NOMO-1 (cell line): ENCODE data around the gene POLD1.
"Not testable (repeated sequence)": the region's sequence is repeated elsewhere in the genome, so short reads cannot be mapped to it uniquely, and the experiment has no call there.

Source experiments
- DNase-seq, 2 experiments: peaks; one replicate each; lab custom pipeline; 2025; ENCODE audit not compliant: unreplicated experiment in 2 of 2; lab: John Stamatoyannopoulos, UW

POLD1 gene

GRCh38 chr19:50383852-50384684, at the start of gene POLD1:
Gene POLD1 (plus strand): TSS chr19:50384347. CDS start chr19:50398852, 14,505 bp downstream.
- peak; percentile 97 to 99 for DNase-seq

- DNase-seq = no peak
Measured at GRCh38 chr19:50334741-50335421, 49.3 kb upstream of the POLD1 start.

- DNase-seq = not testable (repeated sequence)
Measured at GRCh38 chr19:50337031-50337430, 47.1 kb upstream of the POLD1 start.

- peak in 1 of 2 experiments; percentile 30 for DNase-seq
Measured at GRCh38 chr19:50340331-50340730, 43.8 kb upstream of the POLD1 start.

- peak; percentile 79 to 96 for DNase-seq
Measured at GRCh38 chr19:50341091-50341564, 43.0 kb upstream of the POLD1 start.

GRCh38 chr19:50344661-50345318, 39.4 kb upstream of the POLD1 start:
- peak; percentile 90 to 91 for DNase-seq

- peak in 1 of 2 experiments; percentile 71 for DNase-seq
Measured at GRCh38 chr19:50347089-50347581, 37.0 kb upstream of the POLD1 start.

DNA sequence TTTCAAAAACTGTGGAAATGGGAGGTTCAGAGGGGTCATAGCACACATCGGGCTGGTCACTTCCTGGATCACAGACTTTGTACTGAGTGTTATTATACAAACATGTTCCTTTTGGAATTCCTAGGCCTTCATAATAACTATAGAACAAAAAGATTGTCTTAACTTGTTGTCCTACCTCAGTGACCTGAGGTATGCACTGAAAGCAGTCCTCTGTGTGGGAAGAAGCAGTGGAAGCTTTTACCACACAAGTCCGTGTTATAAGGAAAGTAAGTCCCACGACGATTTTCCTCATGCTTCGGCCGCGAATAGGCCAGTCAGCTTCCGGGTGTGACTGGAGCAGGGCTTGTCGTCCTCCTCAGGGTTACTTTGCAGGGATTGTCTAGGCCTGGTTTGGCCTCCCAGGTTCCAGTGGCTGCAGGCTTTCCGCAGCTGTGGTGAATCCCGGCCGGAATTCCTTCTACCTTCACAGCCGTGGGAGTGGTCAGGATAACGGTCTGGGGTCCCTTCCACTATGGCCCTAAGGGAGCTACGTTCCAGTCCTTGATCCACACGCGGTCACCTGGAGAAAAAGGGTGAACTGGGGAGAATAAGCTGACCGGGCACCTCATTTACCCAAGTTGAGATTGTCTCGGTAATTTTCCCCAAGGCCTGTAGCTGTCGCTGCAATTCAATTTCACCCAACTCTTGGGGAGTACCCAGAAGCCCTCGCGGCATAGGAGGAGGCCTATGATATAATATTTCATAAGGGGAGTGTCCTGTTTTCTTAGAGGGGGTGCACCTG, 34.7 kb upstream of the POLD1 start:
- peak in 1 of 2 experiments; percentile 14 for DNase-seq

GRCh38 chr19:50352242-50352641, 31.9 kb upstream of the POLD1 start:
- no peak for DNase-seq

DNA sequence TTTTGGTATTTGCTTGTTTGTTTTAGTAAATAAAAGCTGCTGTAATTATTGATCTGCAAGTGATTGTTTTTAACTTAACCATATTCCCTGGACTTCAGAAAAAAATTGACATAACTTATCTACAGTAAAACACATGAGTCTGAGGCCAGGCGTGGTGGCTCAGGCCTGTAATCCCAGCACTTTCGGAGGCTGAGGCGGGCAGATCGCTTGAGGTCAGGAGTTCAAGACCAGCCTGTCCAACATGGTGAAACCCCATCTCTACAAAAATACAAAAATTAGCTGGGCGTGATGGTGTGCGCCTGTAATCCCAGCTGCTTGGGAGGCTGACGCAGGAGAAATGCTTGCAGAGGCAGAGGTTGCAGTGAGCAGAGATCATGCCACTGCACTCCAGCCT, 30.7 kb upstream of the POLD1 start:
- not testable (repeated sequence) for DNase-seq

- no peak for DNase-seq
Measured at GRCh38 chr19:50356691-50357177, 27.4 kb upstream of the POLD1 start.

DNA sequence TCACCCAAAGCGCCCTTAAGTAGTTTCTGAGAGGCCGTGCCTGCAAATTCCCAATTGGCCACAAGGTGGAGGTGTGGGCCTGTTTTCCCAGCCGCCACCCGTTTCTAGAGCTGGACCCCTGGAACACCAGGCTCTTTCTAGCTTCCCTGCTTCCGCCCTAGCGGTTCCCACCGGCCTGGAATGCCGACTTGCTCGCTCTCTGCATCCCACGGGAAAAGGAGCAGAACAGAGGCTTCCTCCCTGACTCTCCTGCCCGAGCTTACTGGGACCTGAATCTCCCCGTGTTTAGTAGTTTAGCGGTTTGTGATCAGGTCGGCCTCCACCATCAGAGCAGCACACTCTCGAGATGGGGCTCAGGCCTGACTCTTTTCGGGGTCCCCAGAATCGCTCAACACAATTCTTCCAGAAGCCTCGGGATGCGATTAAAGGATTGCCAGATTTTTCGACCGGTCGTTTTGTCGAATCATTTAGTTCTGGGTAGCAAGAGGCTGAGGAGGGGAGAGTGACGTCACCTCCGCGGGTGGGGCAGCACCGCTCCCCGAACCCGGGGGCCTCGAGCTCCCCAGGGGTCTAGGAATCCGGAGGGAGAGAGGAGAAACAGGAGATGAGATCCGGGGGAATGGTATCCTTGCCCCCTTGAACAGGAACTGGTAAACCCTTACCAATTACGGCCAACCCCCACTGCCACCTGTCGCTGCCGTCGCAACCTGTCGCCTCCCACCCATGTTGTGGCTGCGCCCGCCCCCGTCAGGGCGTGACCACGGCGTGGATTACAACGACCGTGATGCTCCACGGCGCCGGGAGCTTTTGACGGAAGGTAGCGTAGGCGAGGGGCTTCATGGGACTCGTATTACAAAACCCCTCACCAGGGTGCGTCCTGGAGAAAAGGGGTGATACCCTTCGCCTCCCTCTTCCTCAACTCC, 26.7 kb upstream of the POLD1 start:
- peak; percentile 73 to 77 for DNase-seq

GRCh38 chr19:50358483-50359327, 25.4 kb upstream of the POLD1 start:
- peak; percentile 63 to 78 for DNase-seq

- no peak for DNase-seq
Measured at GRCh38 chr19:50359328-50359818, 24.8 kb upstream of the POLD1 start.

DNA sequence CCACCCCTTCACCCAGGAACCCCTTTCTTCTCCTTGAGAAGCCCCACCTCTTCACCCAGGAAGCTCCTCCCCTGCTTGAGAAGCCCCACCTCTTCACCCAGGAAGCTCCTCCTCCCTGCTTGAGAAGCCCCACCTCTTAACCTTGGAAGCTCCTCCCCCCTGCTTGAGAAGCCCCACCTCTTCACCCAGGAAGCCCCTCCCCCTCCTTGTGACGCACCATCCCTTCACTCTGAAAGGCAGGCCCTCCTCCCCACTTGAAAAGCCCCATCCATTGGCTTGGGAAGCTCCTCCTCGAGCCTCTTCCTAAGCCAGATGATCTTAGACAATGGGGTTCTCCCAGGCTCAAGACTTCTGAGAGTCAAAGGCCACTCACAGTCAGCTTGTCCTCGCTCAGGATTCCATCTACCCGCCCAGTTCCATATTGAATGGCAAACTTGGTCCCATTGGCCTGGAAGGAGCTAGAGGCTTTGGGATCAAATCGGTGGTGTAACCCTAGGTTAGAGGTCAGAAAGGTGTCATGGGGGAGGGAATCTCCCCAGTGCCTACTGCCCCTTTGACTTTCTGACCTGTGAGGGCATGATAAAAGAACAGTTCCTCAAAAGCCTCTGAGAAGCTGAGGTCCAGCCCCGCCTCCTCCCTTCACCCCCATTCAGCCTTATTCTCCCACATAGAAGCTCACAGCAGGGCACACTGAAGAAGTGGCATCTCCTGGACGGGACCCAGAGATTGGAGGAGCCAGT, 22.7 kb upstream of the POLD1 start:
- no peak for DNase-seq

DNA sequence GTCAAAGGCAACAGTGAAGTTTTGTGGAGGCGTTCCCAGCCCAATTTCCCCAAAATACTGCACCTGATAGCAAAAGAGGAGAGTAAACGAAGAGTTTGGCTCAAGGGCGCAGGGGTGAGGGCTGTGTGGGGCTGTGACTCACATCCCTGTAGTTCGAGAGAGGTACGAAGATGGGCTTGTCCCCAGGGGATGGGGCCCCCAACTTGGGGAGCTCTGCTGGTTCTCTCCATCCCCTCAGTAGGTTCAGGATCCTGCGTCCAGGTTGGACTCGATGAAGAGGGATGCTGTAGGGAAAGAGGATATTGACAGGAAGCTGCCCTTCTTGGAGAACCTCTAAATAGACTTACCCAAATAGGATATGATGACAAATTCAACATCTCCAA, 22.1 kb upstream of the POLD1 start:
- no peak for DNase-seq

GRCh38 chr19:50362656-50363424, 21.3 kb upstream of the POLD1 start:
- DNase-seq = no peak
